Pancreas (tissue), 10 donors: Measurements from ENCODE around the gene IL11. TPM values are rescaled to one million over a fixed set of nuclear protein-coding genes. Genes with fewer than 3 reads are reported as not detected.

Experiments
- ATAC-seq, 4 donors: fragments of 200-7000 bp; cut with Tn5 transposase; one replicate each; pipeline versions ENCODE4 v1.8.0 to v1.9.1; 2020; ENCODE audit warnings: mild to moderate bottlenecking in 4 of 4, moderate library complexity in 4 of 4
- DNase-seq, 6 donors: peaks; one replicate each; pipeline ENCODE4 v3.0.0-alpha.2; 2020
- FAIRE-seq: peaks from 2 replicates; lab custom pipeline; 2012; peaks lifted over from hg19 to GRCh38; lab: Jason Lieb, UNC
- H3K27ac ChIP-seq, 4 donors: fragments of 200-600 bp; sonication (generic); 1 replicate in 3 of 4; 2 replicates in 1 of 4; pipeline versions ENCODE4 v1.5.0 to v1.8.0; 2020
- H3K27me3 ChIP-seq, 4 donors: fragments of 200-600 bp; one replicate each; pipeline ENCODE4 v1.8.0; 2021
- H3K36me3 ChIP-seq, 3 donors: fragments of 200-600 bp; sonication (generic) in 1 of 3; one replicate each; pipeline versions ENCODE4 v1.5.0 to v1.8.0; 2020 to 2021
- H3K4me1 ChIP-seq, 3 donors: fragments of 200-600 bp; one replicate each; pipeline ENCODE4 v1.8.0; 2021
- H3K4me3 ChIP-seq, 4 donors: fragments of 200-600 bp; sonication (generic) in 2 of 4; one replicate each; pipeline versions ENCODE4 v1.5.0 to v1.8.0; 2020 to 2021
- H3K9me3 ChIP-seq, 4 donors: fragments of 200-600 bp; one replicate each; pipeline ENCODE4 v1.8.0; 2021
- WGBS, 2 donors: extraction: QIAGEN DNeasy Blood & Tissue Kit; methylation state at CpG; one replicate each; pipeline ENCODE4 v1.1.7; 2013; 5-methylcytosine and 5-hydroxymethylcytosine counted together
- intact Hi-C, 3 donors: fragments of 100-400 bp; cut with DNase I; formaldehyde crosslinking; loops; one replicate each; pipeline versions ENCODE4 v1.11.1 to v1.14.2; 2022
- polyA plus RNA-seq, 2 donors: library from polyadenylated mRNA; stranded (reverse); fragments of 200-250 nt; gene quantifications; one replicate each; pipeline ENCODE4 v1.2.3, GENCODE V29; 2013
- total RNA-seq, 6 donors: library from RNA; stranded (reverse); fragmentation: NEBNext Ultra II Directional in 4 of 6; extraction: Animal tissue kit (Norgen Biotek cat#: 25700) in 4 of 6; gene quantifications; one replicate each; pipeline versions ENCODE4 v1.2.1 to v1.2.4, GENCODE V29; 2021 to 2023
- TF ChIP-seq, protein P1 (sequence below), 4 donors: fragments of 200-600 bp; sonication (generic) in 3 of 4; IDR thresholded peaks; one replicate each; pipeline versions ENCODE4 v1.5.0 to v1.8.0; 2021; ENCODE audit warnings: antibody characterized with exemption in 4 of 4
- donor health status: healthy with polysubstance abuse.
- donor health status: DM: no; HTN: no; CAD: no; lungs with moderate emphysema.
- donor health status: DM: no; HTN: no; CAD: no.
- donor health status: control.
- donor health status: control.
- donor health status: Bipolar disorder and iron deficiency.
- donor health status: DM: yes; HTN: yes; CAD: no.
- donor health status: DM: no; HTN: no; CAD: no.
- donor health status: DM: no; HTN: no; CAD: no.
- donor health status: DM: yes; HTN: yes; CAD: no.

Gene IL11
- total and polyA plus RNA-seq, 8 donors, result 0.16 to 0.41 (median 0.20) TPM; not detected in 3

DNA sequence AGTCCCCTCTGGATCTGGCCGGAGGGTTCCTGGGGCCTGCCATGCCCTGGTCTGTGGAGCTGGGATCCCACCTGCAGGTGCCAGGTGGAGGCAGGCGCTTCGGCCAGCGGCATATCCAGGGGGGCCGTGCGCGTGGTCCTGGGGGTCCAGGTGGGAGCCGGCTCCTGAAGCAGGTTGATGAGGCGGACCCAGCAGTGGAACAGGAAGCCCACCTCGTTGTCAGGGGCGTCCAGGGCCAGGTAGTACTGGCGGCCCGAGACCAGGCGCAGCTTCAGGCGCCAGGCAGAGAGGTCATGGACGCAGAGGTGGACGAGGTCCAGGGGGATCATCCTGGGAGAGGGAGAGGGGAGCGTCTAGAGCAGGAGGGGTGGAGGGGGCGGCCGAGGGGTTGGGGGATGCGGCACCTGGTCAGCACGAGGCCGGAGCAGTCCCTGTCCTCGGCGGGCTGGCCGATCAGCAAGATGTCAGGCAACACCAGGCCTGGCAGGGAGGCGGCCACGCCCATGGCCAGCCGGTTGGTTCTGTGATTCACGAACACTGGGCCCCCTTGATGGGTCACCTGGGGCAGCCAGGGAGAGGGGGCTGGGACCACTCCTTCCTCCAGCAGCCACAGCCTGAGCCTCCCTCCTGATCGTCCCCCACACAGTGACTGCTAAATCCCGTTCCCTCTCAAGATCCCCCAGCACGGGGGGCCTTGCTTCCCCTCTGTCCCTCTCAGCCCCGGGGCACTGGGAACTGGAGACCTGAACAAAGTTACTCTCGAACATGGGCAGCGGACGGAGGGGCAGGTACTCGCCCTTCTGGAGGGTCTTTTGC lies 7.9 kb downstream of the IL11 start:
- ATAC-seq (no peak), DNase-seq (peak in 1 of 6 donors; percentile 67), FAIRE-seq (no peak)
- TF ChIP-seq, protein P1, sequence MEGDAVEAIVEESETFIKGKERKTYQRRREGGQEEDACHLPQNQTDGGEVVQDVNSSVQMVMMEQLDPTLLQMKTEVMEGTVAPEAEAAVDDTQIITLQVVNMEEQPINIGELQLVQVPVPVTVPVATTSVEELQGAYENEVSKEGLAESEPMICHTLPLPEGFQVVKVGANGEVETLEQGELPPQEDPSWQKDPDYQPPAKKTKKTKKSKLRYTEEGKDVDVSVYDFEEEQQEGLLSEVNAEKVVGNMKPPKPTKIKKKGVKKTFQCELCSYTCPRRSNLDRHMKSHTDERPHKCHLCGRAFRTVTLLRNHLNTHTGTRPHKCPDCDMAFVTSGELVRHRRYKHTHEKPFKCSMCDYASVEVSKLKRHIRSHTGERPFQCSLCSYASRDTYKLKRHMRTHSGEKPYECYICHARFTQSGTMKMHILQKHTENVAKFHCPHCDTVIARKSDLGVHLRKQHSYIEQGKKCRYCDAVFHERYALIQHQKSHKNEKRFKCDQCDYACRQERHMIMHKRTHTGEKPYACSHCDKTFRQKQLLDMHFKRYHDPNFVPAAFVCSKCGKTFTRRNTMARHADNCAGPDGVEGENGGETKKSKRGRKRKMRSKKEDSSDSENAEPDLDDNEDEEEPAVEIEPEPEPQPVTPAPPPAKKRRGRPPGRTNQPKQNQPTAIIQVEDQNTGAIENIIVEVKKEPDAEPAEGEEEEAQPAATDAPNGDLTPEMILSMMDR (IDR thresholded peaks at IDR 0.05), result no peak
- Histone ChIP-seq H3K4me1 (no peaks in the 10 kb centered on the region), H3K36me3 (no peaks in the 10 kb centered on the region), H3K27me3 (no peaks in the 10 kb centered on the region), H3K9me3 (no peaks in the 10 kb centered on the region), H3K4me3 (no peak overlapping the region), H3K27ac (no peak overlapping the region)
- 60 to 69% methylated on average over 36 to 38 of the region's 38 CpGs for WGBS, 2 donors
- intact Hi-C loops, result no loop called here

DNA sequence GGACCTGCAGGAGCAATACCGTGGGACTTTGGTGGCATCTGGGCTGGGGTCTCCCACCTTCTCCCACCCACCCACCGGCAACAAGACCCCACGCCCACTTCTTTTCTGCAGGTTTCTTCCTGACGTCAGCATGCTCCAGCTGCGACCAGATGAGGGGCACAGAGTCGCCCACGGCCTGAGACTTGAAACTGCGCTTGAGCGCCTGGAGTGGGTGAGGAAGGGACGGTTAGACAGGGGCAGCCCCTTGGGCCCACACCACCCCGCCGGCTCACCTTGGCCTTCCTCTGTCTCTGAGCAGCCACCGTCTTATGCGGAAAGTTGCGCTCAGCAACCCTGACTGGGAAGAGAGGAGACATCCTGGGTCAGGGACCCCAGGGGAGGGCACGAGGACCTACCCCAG lies 9.4 kb downstream of the IL11 start:
- WGBS, 2 donors, result 86 to 90% methylated on average over 16 of the region's 16 CpGs
- no peaks in the 10 kb centered on the region for H3K27me3 ChIP-seq
- H3K4me1 ChIP-seq, result no peaks in the 10 kb centered on the region
- no peaks in the 10 kb centered on the region for H3K36me3 ChIP-seq
- FAIRE-seq (no peak), ATAC-seq (no peak), DNase-seq (peak in 1 of 6 donors; percentile 56)
- no peak overlapping the region for H3K27ac ChIP-seq
- TF ChIP-seq, protein P1 (IDR thresholded peaks at IDR 0.05), result no peak
- H3K4me3 ChIP-seq, result no peak overlapping the region
- intact Hi-C loops, result no loop called here
- no peaks in the 10 kb centered on the region for H3K9me3 ChIP-seq

DNA sequence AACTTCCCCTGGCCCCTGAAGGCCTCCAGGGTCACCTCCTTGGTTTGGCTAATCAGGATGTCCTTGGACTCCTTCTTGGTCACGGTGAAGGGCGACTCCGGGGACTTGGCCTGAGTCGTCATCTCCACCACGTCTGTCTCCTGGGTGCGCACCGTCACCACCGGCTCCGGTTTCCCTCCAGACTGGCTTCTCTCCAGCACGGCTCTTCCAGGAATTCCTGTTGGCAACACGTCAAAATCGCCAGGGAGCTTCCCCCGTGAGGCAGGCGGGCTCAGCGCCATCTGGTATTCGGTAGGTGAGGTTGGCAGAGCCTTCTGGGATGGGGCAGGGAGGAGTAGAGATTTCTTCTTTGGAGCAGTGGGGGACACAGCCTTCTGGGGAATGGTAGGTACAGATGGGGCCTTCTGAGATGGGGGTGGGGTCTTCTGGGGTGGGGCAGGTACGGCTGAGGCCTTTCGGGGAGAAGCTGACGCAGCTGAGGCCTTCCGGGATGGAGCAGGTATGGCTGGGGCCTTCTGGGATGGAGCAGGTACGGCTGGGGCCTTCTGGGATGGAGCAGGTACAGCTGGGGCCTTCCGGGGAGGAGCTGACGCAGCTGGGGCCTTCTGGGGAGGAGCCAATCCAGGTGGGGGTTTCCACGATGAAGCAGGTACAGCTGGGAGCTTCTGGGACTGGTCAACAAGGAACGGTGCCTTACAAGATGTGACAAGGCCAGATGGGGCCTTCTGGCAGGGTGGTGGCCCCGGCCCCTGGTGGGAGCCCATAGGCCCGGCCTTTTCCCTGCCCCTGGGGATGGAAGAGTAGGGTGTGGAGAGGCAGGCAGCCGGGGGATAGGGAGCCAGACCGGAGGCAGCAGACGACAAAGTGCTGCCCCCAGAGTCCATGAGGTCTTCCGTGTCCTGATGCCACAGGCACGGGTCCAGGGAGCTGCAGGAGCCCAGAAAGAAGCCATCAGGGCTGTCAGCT lies 11.0 kb downstream of the IL11 start:
- Histone ChIP-seq H3K4me3 (no peak overlapping the region), H3K9me3 (no peaks in the 10 kb centered on the region), H3K36me3 (no peaks in the 10 kb centered on the region), H3K4me1 (no peaks in the 10 kb centered on the region), H3K27me3 (no peaks in the 10 kb centered on the region), H3K27ac (no peak overlapping the region)
- TF ChIP-seq, protein P1 (IDR thresholded peaks at IDR 0.05), result no peak
- intact Hi-C loops, result no loop called here
- ATAC-seq, result peak in 1 of 4 donors; percentile 55
- WGBS, 2 donors, result 64 to 71% methylated on average over 32 of the region's 32 CpGs
- DNase-seq, result peak in 1 of 6 donors; percentile 57
- FAIRE-seq, result no peak

DNA sequence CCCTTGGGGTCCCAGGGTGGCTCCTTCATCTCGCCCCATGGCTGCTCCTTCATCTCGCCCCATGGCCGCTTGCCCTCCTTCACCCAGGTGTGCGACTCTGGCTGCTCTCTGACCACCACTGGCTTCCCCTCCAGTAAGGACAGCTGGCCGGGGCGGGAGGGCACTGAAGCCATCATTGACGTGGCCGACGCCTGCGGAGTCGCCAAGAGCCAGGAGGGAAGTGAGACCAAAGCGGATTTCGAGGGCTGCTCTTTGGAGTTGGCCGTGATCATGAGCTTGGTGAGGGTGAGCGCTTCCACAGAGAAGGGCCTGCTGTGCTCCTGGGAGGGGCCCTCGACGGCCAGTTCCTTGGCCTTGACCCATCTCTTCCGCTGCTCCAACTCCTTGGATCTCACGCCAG lies 11.8 kb downstream of the IL11 start:
- ATAC-seq (no peak), FAIRE-seq (no peak), DNase-seq (peak in 1 of 6 donors; percentile 65)
- no peak overlapping the region for H3K4me3 ChIP-seq
- H3K27ac ChIP-seq, result no peak overlapping the region
- peaks cover 0 to 2% (median 0%) of the 10 kb centered on the region in 3 donors for H3K4me1 ChIP-seq
- TF ChIP-seq, protein P1 (IDR thresholded peaks at IDR 0.05), result no peak
- WGBS, 2 donors, result 80 to 90% methylated on average over 16 to 19 of the region's 19 CpGs
- no peaks in the 10 kb centered on the region for H3K9me3 ChIP-seq
- no peaks in the 10 kb centered on the region for H3K36me3 ChIP-seq
- H3K27me3 ChIP-seq, result peaks cover 0 to 3% (median 0%) of the 10 kb centered on the region in 4 donors
- intact Hi-C loops, result no loop called here
